Stimulated activated CD4-positive, alpha-beta T cell treated with anti-CD3 and anti-CD28 coated beads, Interleukin-1b, Interleukin-23, amount 100 ng/mL, for 4 hours (primary cell): ENCODE results near the gene NF1.

Experiments
- DNase-seq, 2 donors: peaks; one replicate each; pipeline ENCODE4 v3.0.0-alpha.2; 2020; ENCODE audit warnings: low read depth in 2 of 2

Gene NF1

DNA sequence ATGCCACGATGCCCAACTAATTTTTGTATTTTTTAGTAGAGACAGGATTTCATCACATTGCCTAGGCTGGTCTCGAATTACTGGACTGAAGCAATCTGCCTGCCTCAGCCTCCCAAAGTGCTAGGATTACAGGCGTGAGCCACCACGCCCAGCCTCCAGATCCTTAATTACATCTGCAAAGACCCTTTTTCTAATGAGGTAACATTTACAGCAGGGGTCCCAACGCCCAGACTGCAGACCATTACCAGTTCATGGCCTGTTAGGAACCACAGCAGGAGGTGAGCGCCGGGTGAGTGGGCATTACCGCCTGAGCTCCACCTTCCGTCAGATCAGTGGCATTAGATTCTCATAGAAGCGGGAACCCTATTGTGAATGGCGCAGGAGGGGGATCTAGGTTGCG is 292.7 kb downstream of the NF1 start:
- no peak for DNase-seq

DNA sequence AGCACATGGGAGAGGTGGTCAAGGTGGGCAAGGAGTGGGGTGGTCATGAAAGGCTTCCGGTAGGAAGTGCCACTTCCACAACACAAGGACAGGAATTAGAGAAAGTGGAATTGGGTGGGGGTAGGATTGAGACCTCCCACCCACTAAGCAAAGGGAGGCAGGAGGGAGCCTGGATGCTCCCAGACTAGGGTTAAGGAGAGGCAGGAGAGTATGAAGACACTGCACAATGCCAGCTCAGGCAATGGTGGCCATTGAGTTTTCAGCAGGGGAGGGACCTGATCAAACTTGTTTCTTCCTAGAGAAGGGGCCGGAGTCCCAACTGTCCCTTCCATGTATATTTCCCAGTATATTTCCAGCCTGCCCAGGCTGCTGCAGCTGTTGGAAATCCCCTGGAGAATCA is 293.6 kb downstream of the NF1 start:
- no peak for DNase-seq

DNA sequence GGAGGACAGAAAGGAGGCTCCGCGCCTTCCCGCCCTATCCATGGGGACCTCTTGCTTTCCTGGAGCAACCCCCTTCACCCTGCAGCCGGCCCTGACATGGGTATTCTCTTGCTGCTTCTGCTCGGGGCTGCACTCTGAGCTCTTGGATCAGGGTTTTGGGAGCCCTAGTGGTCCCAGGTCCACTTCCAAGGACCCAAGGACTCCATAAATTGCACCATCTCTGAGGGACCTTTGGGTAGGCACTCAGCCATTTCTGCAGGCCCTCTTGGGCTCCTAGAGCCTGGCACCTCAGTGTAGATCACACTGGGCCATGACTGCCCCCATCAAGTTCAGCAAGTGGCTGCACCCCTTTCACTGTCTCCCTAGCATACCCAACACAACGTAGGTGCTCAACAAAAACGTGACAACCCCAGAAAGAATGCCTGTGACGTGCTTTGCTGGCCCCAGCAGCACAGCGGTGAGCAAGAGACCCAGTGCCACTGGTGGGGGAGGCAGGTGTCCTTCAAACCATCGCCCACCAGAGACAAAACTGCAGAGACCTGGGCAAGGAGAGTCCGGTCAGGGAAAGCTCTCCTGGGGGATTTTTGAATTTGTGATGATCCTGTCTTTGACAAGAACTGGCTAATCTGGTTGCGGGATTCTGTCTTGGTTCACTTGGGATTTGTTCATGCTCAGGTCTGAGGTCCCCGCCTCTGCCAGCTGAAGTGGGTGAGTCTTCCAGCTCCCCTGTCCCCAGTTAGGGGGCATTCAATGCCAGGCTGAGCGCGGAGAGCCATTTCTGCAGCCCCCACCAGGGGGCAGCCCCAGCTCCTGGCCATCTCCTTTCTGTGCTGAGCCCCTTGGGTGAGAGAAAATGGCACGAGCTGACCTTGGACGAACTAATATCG is 294.2 kb downstream of the NF1 start:
- DNase-seq: peak; percentile 15 to 33

DNA sequence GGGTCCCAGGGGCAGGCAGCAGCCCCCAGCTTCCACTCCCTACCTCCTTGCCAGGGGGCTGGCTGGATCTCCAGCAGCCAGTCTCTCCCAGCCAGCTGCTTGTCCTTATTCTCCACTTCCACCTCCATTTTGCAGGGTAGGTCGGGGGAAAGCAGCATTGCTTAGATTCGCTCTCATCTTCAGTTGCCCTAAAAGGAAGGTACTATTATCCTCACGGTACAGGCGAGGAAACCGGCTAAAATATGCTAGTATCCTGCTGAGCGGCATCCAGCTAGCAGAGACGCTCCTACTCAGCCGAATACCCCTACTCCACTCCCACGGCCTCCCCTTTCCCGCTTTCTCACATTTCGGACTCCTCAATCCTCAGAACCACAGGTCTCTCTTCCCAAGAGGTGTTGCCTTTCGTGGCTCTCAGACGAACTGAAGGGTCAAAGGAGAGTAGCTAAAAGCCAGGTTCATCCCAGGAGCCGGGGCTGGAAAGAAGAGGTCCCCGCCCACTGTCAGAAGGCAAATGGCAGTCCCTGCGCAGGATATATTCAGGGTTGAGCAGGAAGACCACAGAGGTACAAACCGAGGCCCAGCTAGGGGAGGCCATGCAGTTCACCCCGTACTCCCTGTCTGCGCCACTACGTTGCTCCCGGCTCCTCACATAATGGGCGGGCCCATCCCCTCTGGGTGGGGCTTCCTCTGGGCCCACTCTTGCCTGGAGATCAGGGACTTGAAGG is 295.0 kb downstream of the NF1 start:
- DNase-seq: no peak

DNA sequence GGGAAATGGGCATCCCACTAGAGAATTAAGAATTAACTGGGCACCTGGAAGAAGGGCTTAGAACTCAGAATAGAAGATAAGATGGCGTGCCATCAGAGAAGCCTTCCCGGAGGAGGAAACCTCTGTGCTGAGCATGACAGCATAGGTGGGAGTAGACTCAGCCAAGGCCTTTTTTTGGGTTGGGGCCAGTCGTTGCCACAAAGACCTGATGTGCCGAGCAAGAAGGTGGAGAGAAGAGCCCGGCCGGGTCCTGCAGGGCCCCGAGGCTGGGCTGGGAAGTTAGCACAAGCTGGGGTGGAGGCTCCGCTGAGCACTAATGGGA is 295.6 kb downstream of the NF1 start:
- no peak for DNase-seq

DNA sequence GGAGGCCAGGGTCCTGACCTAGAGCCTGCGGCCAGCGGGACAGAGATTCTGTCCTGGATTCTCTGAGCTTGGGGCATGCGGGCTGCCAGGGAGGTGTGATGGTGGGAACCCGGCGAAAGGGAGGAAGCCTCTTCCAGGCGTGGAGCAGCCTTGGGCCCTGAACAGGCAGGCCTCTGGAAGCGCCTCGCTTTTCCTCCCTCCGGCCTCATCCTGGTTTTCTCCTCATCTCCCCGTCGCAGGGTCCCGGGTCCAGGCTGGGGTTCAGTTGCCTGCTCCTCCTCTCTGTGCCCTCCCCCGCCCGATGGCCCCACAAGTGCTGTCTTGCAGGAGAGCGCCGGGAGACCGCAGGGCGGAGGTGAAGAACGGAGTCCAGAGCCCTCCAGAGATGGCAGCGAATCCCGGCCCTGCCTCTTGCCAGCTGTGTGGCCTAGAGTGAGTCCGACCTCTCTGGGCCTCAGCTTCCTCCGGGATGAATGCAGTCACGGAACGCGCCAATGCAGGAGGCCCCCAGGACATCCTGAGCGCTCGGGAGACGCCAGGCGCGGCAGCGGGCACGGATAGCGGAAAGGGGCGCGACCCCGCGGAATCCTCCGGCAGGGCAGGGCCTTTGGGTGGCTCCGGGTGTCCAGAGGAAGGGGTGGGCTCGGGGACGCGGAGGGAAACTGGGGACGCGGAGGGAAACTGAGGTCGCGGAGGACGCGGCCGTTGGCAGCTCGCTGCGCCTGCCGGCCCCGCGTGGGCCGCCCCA is 296.1 kb downstream of the NF1 start:
- no peak for DNase-seq

DNA sequence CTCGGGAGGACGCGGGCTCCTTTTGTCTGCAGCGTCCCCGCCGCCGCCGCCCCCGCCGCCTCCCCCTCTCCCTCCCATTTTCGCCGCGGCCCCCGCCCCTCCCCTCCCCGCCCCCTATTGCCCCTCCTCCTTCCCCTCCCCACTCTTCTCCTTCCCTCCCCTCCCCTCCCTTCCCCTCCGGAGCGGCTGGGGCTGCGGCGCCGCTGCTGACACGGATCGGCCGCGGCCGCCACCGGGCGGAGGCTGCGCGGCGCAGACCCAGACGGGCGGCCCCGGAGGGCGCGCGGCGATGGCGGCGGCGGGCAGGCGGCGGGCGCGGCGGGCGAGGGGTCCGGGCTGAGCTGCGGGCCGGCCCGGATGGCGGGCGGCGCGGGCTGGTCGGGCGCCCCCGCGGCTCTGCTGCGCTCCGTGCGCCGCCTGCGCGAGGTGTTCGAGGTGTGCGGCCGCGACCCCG is 296.7 kb downstream of the NF1 start, which contains the start of gene RAB11FIP4:
Gene RAB11FIP4, plus strand, starts transcription at position 180 of the 454 bp plus-strand sequence. Its CDS starts 178 bp downstream, at position 358.
- DNase-seq: peak; percentile 12 to 31

DNA sequence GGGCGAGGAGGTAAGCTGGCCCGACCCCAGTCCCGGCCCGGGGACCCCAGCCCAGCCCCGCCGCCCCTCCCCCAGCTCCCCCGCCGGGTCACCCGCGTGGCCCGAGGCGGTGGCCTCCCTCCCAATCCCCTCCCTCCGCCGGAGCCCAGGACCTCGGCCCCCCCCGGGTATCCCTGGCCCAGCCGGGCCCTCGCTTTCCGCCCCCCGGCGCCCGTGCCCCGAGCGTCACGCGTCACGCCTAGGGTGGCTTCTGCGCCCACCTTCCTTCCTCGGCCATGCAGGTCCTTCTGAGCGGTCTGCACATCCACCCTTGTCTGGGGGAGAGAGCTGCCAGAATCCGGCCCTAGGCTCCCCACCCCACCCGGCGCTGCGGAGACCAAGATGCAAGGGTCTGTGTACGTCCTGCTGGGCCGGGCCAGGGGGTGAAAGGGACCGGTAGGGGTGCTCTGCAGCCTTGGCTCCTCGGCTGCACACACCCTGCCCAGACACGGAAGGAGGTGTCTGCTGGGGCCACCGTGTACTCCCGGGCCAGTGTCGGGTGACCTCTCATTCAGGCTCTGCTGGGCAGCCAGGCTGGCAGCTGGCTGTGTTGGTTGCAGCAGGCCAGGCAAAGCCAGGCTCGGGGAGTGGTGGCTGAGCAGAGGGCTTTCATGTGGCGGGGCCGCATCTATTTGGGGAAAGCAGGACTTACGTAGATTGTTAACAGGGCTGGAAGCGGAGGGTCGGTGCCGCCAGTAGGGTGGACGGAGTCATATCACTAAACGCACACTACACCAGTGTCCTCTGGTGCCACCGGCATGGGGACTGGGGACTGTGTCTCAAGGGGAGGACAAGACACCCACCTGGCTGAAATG is 297.5 kb downstream of the NF1 start:
- no peak for DNase-seq

DNA sequence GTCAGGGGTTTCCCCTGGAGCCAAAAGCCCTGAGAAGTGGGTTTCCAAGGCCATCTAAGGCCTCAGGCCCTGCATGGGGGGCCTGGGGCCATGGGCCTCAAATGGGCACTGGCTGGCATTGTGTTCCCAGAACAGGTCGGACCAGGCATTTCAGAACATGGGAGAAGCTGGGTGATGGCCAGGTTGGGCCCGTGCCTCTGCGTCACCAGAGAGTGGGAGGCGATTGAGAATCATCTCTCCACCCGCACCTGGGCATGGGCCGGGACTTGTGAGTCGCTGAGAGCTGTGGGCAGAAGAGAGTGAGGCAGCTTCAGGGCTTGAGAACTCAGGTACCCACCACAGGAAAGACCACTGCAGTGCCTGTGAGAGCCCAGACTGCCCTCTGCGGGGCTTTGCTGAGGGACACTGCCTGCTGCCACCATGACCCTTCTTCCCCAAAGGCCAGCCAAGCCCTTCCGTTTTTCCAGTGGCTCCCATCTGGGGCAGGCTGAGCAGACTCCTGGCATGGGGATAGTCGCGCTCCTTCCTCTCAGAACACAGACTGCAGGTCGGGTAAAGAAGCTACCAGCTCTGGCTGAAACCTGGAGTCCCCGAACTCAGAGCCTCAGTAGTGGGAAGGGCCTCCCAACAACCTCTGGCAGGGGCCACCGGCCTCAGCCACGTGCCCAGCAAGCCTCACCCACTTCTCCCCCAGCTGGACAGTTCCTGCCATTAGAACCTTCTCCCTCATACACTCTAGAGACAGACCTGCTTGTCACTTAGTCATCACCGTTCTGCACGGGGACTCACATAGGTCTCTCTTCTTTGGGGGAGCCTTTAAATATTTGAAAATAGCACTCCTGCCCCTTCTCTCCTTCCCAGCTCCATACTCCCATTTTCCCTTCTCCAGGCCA is 298.3 kb downstream of the NF1 start:
- no peak for DNase-seq

DNA sequence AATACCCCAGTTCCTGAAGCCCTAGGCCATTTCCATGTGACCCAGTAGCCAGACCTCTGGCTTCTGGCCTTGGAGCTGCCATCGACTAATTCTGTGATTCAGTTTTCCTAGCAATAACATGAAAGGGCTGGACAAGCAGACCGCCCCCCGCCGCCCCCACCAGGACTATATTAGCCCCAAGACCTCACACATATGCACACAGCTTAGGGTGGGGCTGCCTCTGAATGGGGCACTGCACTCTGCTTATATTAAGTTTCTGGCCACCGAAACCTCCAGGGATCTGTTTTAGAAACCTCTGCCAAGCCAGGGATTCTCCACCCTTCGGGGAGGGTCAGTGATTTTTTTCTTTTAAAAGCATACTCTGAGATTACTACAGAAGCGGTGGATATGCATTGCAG is 299.0 kb downstream of the NF1 start:
- DNase-seq: no peak

DNA sequence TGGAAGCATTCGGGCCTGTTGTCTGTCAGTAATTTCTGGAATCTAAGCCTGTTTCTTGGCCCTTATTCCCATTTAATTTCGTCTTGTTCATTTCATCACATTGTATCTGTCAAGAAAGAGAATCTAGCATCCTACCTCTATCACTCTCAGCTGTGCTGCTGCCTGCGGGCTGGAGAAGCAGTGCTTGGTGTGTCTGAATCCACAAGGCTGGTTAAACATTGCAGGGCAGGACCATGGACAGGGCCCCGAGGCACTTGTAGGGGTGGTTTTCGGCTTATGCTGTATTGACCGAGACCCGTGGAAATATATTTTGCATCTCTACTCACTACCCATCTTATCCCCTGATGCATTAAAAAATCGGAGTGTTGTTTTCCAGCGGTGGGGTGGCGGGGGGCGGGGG is 299.8 kb downstream of the NF1 start:
- no peak for DNase-seq

DNA sequence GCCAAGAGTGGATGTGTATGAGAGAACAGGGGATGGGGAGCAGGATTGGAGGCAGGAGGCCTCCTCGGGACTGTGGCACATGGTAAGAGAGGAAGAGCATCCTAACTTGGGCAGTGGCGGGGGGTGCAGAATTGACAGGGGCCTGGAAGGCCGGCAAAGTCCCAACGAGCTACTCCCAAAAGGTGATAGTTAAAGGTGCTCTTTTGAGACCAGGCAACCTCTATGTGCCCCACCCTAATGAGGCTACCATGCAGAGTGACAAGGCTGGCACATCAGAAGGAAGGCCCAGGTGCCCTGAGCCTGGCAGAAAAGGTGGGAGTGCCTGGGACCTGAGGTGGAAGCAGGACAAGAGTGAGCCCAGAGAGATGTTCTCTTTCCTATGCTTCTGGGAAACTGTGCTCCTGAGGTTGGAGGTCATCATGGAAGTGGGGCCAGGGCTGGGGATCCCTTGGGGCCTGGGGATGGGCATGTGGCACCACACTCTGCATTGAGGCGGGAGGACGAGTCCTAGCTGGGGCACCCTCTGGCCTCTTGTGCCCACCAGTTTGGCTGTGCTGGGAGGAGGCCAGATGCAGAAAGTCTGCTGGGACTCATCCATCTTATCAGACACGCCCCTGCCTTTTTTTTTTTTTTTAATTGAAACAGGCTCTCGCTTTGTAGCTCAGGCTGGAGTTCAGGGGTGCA is 302.6 kb downstream of the NF1 start:
- no peak for DNase-seq

DNA sequence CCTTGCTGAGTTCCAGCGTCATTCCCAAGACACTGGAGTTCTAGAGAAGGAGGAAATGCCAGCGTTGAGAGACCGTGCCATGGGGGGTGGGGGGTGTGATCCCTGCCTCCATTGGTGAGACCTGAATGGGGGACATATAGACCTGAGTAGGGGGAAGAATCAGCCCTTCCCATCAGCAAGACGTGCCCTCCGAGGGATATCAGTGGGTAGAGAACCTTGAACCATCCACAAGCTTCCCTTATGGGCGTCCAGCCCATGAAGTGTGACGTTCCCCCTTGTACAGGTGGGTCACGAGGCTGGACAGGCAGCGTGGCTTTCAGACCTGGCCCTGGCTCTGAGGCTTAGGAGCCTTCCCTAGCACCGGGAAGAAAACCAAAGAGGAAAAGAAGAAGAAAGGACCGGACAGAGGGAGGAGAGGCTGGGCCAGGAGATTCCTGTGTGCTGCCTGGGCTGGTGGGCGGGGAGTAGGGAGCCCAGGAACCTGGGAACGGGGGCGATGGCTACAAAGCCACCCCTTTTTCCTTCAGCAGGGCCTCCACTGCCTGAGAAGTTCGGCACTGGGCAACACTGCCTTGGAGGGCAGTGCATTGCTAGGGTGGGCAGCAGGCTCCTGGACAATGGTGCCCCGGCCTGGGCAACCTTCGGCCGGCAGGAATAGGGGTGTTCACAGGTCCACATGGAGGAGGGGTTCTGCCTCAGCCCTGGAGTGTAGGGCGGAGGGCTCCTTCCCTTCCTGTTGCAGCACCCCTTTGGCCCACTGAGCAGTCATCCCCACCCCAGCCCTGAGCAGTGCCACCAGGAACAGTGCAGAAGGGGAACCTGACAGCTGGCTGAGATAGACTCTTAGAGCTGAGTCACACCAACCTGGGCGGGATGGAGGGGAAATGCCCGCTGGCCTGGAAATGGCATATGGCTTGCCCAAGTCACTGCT is 303.9 kb downstream of the NF1 start:
- DNase-seq: no peak

DNA sequence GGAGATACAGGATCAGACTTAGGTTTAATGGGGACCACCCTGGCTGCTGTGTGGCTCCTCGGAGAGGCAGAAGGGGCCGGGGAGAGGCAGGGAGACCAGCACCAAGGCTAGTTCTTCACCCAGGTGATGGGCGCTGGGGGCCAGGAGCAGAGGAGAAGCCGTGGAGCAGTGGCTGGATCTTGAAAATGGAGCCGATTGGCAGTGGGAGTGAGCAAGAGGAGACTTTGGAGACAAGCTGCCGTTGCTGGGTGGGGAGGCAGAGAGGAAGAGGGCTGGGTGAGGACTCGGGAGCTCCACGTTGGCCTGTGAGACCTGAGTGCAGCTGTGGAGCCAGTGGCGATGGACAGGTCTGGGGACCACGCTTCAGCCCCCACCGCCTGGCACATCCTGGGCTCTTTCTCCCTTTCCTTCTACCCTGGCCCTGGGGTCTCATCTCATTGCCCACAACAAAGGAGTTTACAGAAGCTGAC is 305.7 kb downstream of the NF1 start:
- DNase-seq: no peak

DNA sequence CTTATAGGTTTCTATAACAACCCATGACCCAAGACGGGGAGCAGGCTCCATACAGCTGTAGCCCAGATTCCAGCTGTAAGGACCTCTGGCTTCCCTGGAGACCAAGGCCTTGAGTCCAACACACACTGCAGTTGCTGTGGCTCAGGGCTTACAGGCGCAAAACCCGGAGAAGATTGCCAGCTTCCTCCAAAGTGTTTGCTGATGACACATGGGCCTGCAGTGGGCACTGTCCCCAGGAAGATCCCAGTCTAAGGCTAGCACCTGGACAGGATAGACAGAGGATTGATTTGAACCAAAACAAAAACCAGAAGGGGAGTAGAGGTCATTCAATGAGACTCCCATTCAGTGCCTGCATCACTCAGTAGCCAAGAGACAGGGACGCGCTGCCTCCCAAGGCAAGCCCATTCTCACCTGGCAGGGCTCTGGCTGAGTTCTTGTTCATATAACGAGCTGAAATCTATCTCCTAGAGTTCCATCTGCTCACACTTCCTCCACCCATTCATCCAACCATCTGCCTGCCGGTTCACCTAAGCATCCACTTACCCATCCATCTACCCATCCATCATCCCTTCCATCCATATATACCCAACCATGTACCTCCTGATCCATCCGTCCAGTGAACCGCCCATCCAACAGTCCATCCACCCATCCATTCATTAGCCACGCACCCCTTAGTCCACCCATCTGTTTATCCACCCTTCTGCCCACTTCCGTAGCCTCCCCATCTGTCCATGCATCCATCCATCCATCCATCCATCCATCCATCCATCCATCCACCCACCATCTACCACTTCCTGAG is 306.9 kb downstream of the NF1 start:
- DNase-seq: no peak

DNA sequence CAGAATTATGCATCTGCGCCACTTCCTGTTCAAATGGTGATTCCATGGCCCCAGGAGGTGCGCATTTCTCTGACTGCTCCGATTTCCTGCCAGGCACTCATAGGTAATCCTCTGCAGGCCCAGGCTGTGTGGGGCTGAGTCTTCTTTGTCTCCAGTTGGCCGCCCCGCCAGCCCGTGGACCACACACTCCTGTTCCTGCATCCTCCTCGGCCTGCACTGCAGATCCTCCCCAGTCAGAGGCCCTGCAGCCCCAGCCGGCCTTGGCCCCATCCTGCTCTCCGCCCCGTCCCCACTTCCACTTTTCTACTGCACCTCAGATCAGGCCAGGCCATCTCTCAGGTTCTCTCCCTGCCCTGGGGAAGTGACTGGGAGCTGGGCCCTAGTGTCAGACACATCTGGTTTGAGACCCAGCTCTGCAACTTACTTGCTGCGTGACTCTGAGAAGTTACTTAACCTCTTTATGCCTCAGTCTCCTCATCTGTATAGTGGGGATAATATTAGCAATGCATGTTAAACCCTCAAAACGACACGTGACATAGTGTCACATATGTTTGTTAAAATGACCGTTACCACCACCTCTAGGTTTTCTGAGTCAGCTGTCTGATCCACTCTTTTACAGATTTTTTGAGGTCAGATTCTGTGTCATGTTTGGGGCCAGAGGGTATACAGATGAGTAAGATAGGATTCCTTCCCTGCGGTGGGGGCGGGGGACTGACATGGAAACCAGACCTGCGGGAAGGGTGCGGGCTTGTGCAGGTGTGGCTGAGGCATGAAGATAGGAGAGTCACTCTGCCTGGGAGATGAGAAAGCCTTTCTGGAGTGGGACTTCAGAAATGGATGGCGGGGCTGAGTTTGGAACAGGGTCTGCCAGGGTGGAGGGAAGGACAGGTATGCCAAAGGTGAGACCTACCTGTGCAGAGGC is 309.5 kb downstream of the NF1 start:
- DNase-seq: no peak
